Renal pelvis (tissue), 4 donors: Measurements from ENCODE around the gene RAX. TPM values are rescaled to one million over a fixed set of nuclear protein-coding genes. Genes with fewer than 3 reads are reported as not detected.

ENCODE experiments used
- DNase-seq: peaks from one replicate; pipeline ENCODE4 v3.0.0-alpha.2; 2013
- polyA plus RNA-seq, 3 donors: library from polyadenylated mRNA; unstranded; fragments of 120-200 nt; gene quantifications; one replicate each; pipeline ENCODE4 v1.2.1, GENCODE V29; 2013; ENCODE audit not compliant: insufficient read length in 3 of 3

RAX gene
- polyA plus RNA-seq, 3 donors: not detected

GRCh38 chr18:59249199-59249774, 24.0 kb downstream of the RAX start:
- DNase-seq: peak; percentile 83

GRCh38 chr18:59246796-59247195, 26.5 kb downstream of the RAX start:
- DNase-seq: no peak

- DNase-seq: no peak
These were observed 30.3 kb downstream of the RAX start for GRCh38 chr18:59242906-59243305.

GRCh38 chr18:59239642-59240041, 33.6 kb downstream of the RAX start:
- no peak for DNase-seq

- no peak for DNase-seq
These were observed 34.9 kb downstream of the RAX start for GRCh38 chr18:59238385-59238784.

- no peak for DNase-seq
These were observed 40.2 kb downstream of the RAX start for GRCh38 chr18:59233017-59233410.

GRCh38 chr18:59232309-59233016, 40.8 kb downstream of the RAX start:
- no peak for DNase-seq

- no peak for DNase-seq
These were observed 41.4 kb downstream of the RAX start for GRCh38 chr18:59231877-59232276.

- no peak for DNase-seq
These were observed 42.1 kb downstream of the RAX start for GRCh38 chr18:59231114-59231513.

GRCh38 chr18:59229701-59230443, 43.4 kb downstream of the RAX start:
- no peak for DNase-seq

- no peak for DNase-seq
These were observed 44.1 kb downstream of the RAX start for GRCh38 chr18:59229191-59229590.

- no peak for DNase-seq
These were observed 44.9 kb downstream of the RAX start for GRCh38 chr18:59228351-59228750.

- no peak for DNase-seq
These were observed 50.9 kb downstream of the RAX start for GRCh38 chr18:59222341-59222740.

GRCh38 chr18:59220784-59221765, 52.2 kb downstream of the RAX start:
- DNase-seq: no peak

- DNase-seq: no peak
These were observed 53.0 kb downstream of the RAX start for GRCh38 chr18:59220164-59220783.

GRCh38 chr18:59219672-59220163, 53.5 kb downstream of the RAX start, which contains the start of gene GRP:
TSS of gene GRP (plus strand) at chr18:59220158. CDS start at chr18:59220266, 108 bp downstream.
- no peak for DNase-seq

GRCh38 chr18:59218018-59218417, 55.2 kb downstream of the RAX start:
- no peak for DNase-seq
